Nephron progenitor cell (in vitro differentiated cells): Measurements from ENCODE around the gene INSIG2.

Experiments
- DNase-seq: peaks from one replicate; pipeline ENCODE4 v3.0.0; 2021
- H3K27ac Mint-ChIP-seq: 2 replicates; pipeline ENCODE4 v1.8.0; 2021; ENCODE audit warnings: mild to moderate bottlenecking, moderate library complexity, mixed read lengths
- H3K27me3 Mint-ChIP-seq: 2 replicates; pipeline ENCODE4 v1.8.0; 2021; ENCODE audit warnings: mild to moderate bottlenecking, low read depth, mixed read lengths; ENCODE audit not compliant: poor library complexity
- H3K36me3 Mint-ChIP-seq: 2 replicates; pipeline ENCODE4 v1.8.0; 2021; ENCODE audit warnings: low read depth, mixed read lengths
- H3K4me1 Mint-ChIP-seq: 2 replicates; pipeline ENCODE4 v1.8.0; 2021; ENCODE audit warnings: mixed read lengths
- H3K4me3 Mint-ChIP-seq: 2 replicates; pipeline ENCODE4 v1.8.0; 2021; ENCODE audit warnings: mild to moderate bottlenecking, moderate library complexity, mixed read lengths
- H3K9me3 Mint-ChIP-seq: 2 replicates; pipeline ENCODE4 v1.8.0; 2021; ENCODE audit warnings: mild to moderate bottlenecking, moderate library complexity, mixed read lengths
- CTCF ChIP-seq: fragments of 200-600 bp; sonication (generic); IDR thresholded peaks from 2 replicates; pipeline ENCODE4 v1.5.0; 2021; ENCODE audit warnings: antibody characterized with exemption

Gene INSIG2

GRCh38 chr2:118055512-118056164, 32.6 kb upstream of the INSIG2 start:
- no peaks in the 10 kb centered on the region for H3K9me3 Mint-ChIP-seq
- peaks cover 58% of the 10 kb centered on the region for H3K4me1 Mint-ChIP-seq
- H3K36me3 Mint-ChIP-seq, result no peaks in the 10 kb centered on the region
- peak overlapping the region; percentile 16 for H3K4me3 Mint-ChIP-seq
- no peak for TF ChIP-seq CTCF
- peak; percentile 21 for DNase-seq
- peak overlapping the region; percentile 24 for H3K27ac Mint-ChIP-seq
- no peaks in the 10 kb centered on the region for H3K27me3 Mint-ChIP-seq

GRCh38 chr2:118056165-118056534, 32.1 kb upstream of the INSIG2 start:
- TF ChIP-seq CTCF, result no peak
- H3K36me3 Mint-ChIP-seq, result no peaks in the 10 kb centered on the region
- no peak overlapping the region for H3K4me3 Mint-ChIP-seq
- H3K9me3 Mint-ChIP-seq, result no peaks in the 10 kb centered on the region
- no peak overlapping the region for H3K27ac Mint-ChIP-seq
- H3K27me3 Mint-ChIP-seq, result no peaks in the 10 kb centered on the region
- peaks cover 55% of the 10 kb centered on the region for H3K4me1 Mint-ChIP-seq
- no peak for DNase-seq

- H3K27me3 Mint-ChIP-seq, result no peaks in the 10 kb centered on the region
- H3K27ac Mint-ChIP-seq, result no peak overlapping the region
- H3K4me3 Mint-ChIP-seq, result no peak overlapping the region
- no peak for TF ChIP-seq CTCF
- peaks cover 52% of the 10 kb centered on the region for H3K4me1 Mint-ChIP-seq
- DNase-seq, result no peak
- H3K36me3 Mint-ChIP-seq, result no peaks in the 10 kb centered on the region
- H3K9me3 Mint-ChIP-seq, result no peaks in the 10 kb centered on the region
These were observed 31.5 kb upstream of the INSIG2 start for GRCh38 chr2:118056801-118057200.

- H3K9me3 Mint-ChIP-seq, result no peaks in the 10 kb centered on the region
- no peak overlapping the region for H3K4me3 Mint-ChIP-seq
- H3K4me1 Mint-ChIP-seq, result peaks cover 38% of the 10 kb centered on the region
- H3K36me3 Mint-ChIP-seq, result no peaks in the 10 kb centered on the region
- DNase-seq, result no peak
- TF ChIP-seq CTCF, result no peak
- H3K27ac Mint-ChIP-seq, result no peak overlapping the region
- peaks cover 3% of the 10 kb centered on the region for H3K27me3 Mint-ChIP-seq
These were observed 29.3 kb upstream of the INSIG2 start for GRCh38 chr2:118058951-118059350.

GRCh38 chr2:118059919-118060478, 28.3 kb upstream of the INSIG2 start:
- Mint-ChIP-seq H3K36me3 (no peaks in the 10 kb centered on the region), H3K27me3 (peaks cover 3% of the 10 kb centered on the region), H3K9me3 (no peaks in the 10 kb centered on the region), H3K4me3 (no peak overlapping the region), H3K4me1 (peaks cover 39% of the 10 kb centered on the region), H3K27ac (no peak overlapping the region)
- no peak for DNase-seq
- TF ChIP-seq CTCF, result no peak
